Endothelial cell of umbilical vein (primary cell): ENCODE data around the gene CTXN2. TPM values are rescaled to one million over a fixed set of nuclear protein-coding genes. Genes with fewer than 3 reads are reported as not detected.

Experiments used
- BruUV-seq: library from RNA; stranded (reverse); fragments of 400-500 nt; replicated peaks from 2 replicates; lab custom pipeline; 2021; lab: Mats Ljungman, UMichigan
- CTCF ChIA-PET: fragments of 300-600, 350-600 bp; sonication (Branson Sonifier 250); formaldehyde crosslinking; loops from one replicate; lab custom pipeline; 2021; ENCODE audit warnings: antibody characterized with exemption, inconsistent platforms; lab: Charles Lee
- POLR2A ChIA-PET: fragments of 300-600, 350-600 bp; sonication (Branson Sonifier 250); formaldehyde crosslinking; loops from one replicate; lab custom pipeline; 2021; ENCODE audit warnings: antibody characterized with exemption, inconsistent platforms; lab: Charles Lee
- DNase-seq: peaks from one replicate; pipeline ENCODE4 v3.0.0-alpha.2; 2011; ENCODE audit warnings: low read depth, low spot score
- FAIRE-seq: peaks from 2 replicates; lab custom pipeline; 2011; peaks lifted over from hg19 to GRCh38; lab: Jason Lieb, UNC
- H2AFZ ChIP-seq: 2 replicates; pipeline ENCODE4 v1.6.0; 2012; ENCODE audit warnings: low read depth, low read length, control low read depth, inconsistent platforms
- H3K27ac ChIP-seq: 2 replicates; pipeline ENCODE4 v1.5.1; 2011; ENCODE audit warnings: low read depth, mild to moderate bottlenecking, control low read depth, low read length, moderate library complexity; ENCODE audit not compliant: insufficient read depth
- H3K27me3 ChIP-seq, 2 experiments: 2 replicates each; pipeline versions ENCODE4 v1.6.0 to v1.6.1; 2011; ENCODE audit warnings: low read length in 2 of 2, mixed read lengths in 1 of 2; ENCODE audit not compliant: control insufficient read depth in 2 of 2, insufficient read depth in 2 of 2
- H3K36me3 ChIP-seq, 2 experiments: 2 replicates in 1 of 2; 3 replicates in 1 of 2; pipeline ENCODE4 v1.5.1; 2011; ENCODE audit warnings: low read length in 2 of 2, mild to moderate bottlenecking in 1 of 2, moderate library complexity in 1 of 2; ENCODE audit not compliant: control insufficient read depth in 2 of 2, insufficient read depth in 2 of 2; ENCODE audit errors: extremely low read depth in 1 of 2
- H3K4me1 ChIP-seq: 3 replicates; pipeline ENCODE4 v1.5.1; 2011; ENCODE audit warnings: mild to moderate bottlenecking, low read length; ENCODE audit not compliant: control insufficient read depth, insufficient read depth; ENCODE audit errors: extremely low read depth
- H3K4me2 ChIP-seq: 2 replicates; pipeline ENCODE4 v1.6.1; 2011; ENCODE audit warnings: low read length, control low read depth, mixed read lengths; ENCODE audit not compliant: insufficient read depth
- H3K4me3 ChIP-seq, 3 experiments: fragments of 200-600 bp in 1 of 3; sonication (generic), shearing (Covaris generic) in 1 of 3; replicated peaks in 1 of 3; 2 replicates each; pipeline ENCODE4 v1.5.1; 2011 to 2016; ENCODE audit warnings: control low read depth in 3 of 3, low read length in 3 of 3, mild to moderate bottlenecking in 2 of 3, inconsistent platforms in 1 of 3, low read depth in 1 of 3, moderate library complexity in 1 of 3; ENCODE audit not compliant: insufficient read depth in 1 of 3
- H3K79me2 ChIP-seq: 2 replicates; pipeline ENCODE4 v1.6.0; 2012; ENCODE audit warnings: low read length, inconsistent platforms; ENCODE audit not compliant: control insufficient read depth, insufficient read depth
- H3K9ac ChIP-seq: replicated peaks from 2 replicates; pipeline ENCODE3; 2011; ENCODE audit warnings: low read length, control low read depth; ENCODE audit not compliant: insufficient read depth; ENCODE audit errors: extremely low read depth
- H3K9me1 ChIP-seq: replicated peaks from 3 replicates; pipeline ENCODE4 v1.6.0; 2011; ENCODE audit warnings: mild to moderate bottlenecking, low read length; ENCODE audit not compliant: control insufficient read depth, insufficient read depth; ENCODE audit errors: extremely low read depth
- H3K9me3 ChIP-seq: replicated peaks from 2 replicates; pipeline ENCODE4 v1.5.1; 2012; ENCODE audit warnings: low read length, inconsistent platforms; ENCODE audit not compliant: control insufficient read depth, insufficient read depth
- H4K20me1 ChIP-seq: replicated peaks from 2 replicates; pipeline ENCODE3; 2011; ENCODE audit warnings: mild to moderate bottlenecking, low read length; ENCODE audit not compliant: control insufficient read depth, insufficient read depth; ENCODE audit errors: extremely low read depth
- CTCF ChIP-seq, 2 donors: IDR thresholded peaks; 1 replicate in 1 of 2; 2 replicates in 1 of 2; pipeline ENCODE4 v1.5.1; 2011; ENCODE audit warnings: low read length in 2 of 2, mild to moderate bottlenecking in 2 of 2, moderate library complexity in 2 of 2, control low read depth in 1 of 2, inconsistent platforms in 1 of 2, low read depth in 1 of 2; ENCODE audit not compliant: insufficient read depth in 1 of 2; ENCODE audit errors: extremely low read depth in 1 of 2
- EZH2 ChIP-seq: IDR thresholded peaks from 2 replicates; pipeline ENCODE4 v1.6.1; 2012; ENCODE audit warnings: borderline replicate concordance, low read depth, mild to moderate bottlenecking, moderate library complexity, low read length, inconsistent platforms; ENCODE audit not compliant: severe bottlenecking
- FOS ChIP-seq: IDR thresholded peaks from 2 replicates; pipeline ENCODE4 v1.6.1; 2011; ENCODE audit warnings: mild to moderate bottlenecking, low read length, moderate library complexity, borderline replicate concordance; ENCODE audit not compliant: insufficient read depth
- GATA2 ChIP-seq: IDR thresholded peaks from 2 replicates; pipeline ENCODE4 v1.7.0; 2011; ENCODE audit warnings: low read depth, mild to moderate bottlenecking, moderate library complexity, mixed read lengths, low read length; ENCODE audit not compliant: insufficient read length, insufficient read depth
- JUN ChIP-seq: IDR thresholded peaks from 2 replicates; pipeline ENCODE4 v1.6.1; 2011; ENCODE audit warnings: borderline replicate concordance, low read depth; ENCODE audit not compliant: insufficient read length, insufficient read depth
- MYC ChIP-seq: IDR thresholded peaks from one replicate; pipeline ENCODE4 v1.6.1; 2011; ENCODE audit warnings: mild to moderate bottlenecking, low read depth, low read length
- POLR2AphosphoS5 ChIP-seq: IDR thresholded peaks from 2 replicates; pipeline ENCODE4 v1.6.1; 2012; ENCODE audit warnings: low read depth, mild to moderate bottlenecking, control low read depth, low read length, moderate library complexity; ENCODE audit not compliant: insufficient read depth
- dilution Hi-C: fragments of 300-500 bp; cut with MboI; formaldehyde crosslinking; loops from one replicate; pipeline ENCODE4 v1.15.0; 2019; ENCODE audit warnings: low sequenced_read_pairs; ENCODE audit not compliant: extremely low pct_ligation_motif_present
- intact Hi-C: fragments of 100-400 bp; cut with micrococcal nuclease; formaldehyde crosslinking; loops from one replicate; pipeline ENCODE4 v1.10.0; 2022
- polyA plus RNA-seq, 4 experiments: library from polyadenylated mRNA; depleted of rRNA in 3 of 4; stranded (reverse) in 3 of 4; unstranded in 1 of 4; fragments of >200 nt; gene quantifications; 2 replicates each; pipeline versions ENCODE4 v1.2.1 to v1.2.3, GENCODE V29; 2011 to 2012; ENCODE audit warnings: missing spikeins in 1 of 4
- total RNA-seq: library from RNA; stranded (reverse); gene quantifications from 2 replicates; pipeline ENCODE4 v1.2.3, GENCODE V29; 2021
- TF ChIP-seq, protein P1 (sequence below): IDR thresholded peaks from 2 replicates; pipeline ENCODE4 v1.6.1; 2011; ENCODE audit not compliant: insufficient read depth, insufficient read length

The CTXN2 gene
- total and polyA plus RNA-seq, 2 donors (not counting 3 experiments of a cell fraction or from before 2014, with no cell fraction given): 0.01 TPM; not detected in 1

DNA sequence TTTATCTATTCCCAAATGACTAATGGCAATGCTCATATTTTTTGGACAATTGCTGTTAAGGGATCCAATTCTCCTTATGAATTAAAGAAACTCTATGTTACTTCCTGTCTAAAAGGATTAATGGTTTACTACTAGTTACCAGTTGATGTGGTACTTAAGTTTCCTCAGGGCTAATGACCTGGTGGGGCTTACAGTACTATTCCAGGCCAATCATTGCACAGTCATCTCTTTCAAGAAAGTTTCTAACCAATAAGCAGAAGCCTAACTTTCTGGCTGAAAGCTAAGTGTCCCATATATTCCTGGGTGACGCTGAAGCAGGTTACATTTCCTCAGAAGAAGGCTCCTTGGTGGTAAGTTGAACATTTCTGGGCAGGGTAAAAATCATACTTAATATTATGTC, 14.5 kb downstream of the CTXN2 start, which contains the start of gene SLC12A1:
Gene SLC12A1 (plus strand): TSS at position 322 of the 400 bp plus-strand sequence. CDS start 1,418 bp downstream, outside the sequence.
- Histone ChIP-seq H3K4me1 (no peaks in the 10 kb centered on the region), H3K27ac (no peak within 1 kb of the TSS), H3K36me3 (no peaks in the 10 kb centered on the region), H2AFZ (no peak within 1 kb of the TSS), H3K9me3 (no peaks in the 10 kb centered on the region), H3K4me3 (no peak within 1 kb of the TSS), H3K9ac (no peak within 1 kb of the TSS), H3K4me2 (no peak within 1 kb of the TSS), H3K9me1 (no peaks in the 10 kb centered on the region), H3K79me2 (no peaks in the 10 kb centered on the region), H3K27me3 (peaks cover 3% of the 10 kb centered on the region in 2 experiments), H4K20me1 (no peaks in the 10 kb centered on the region)
- intact Hi-C loops (no loop called here), dilution Hi-C loops (no loop called here)
- ChIA-PET CTCF (no interaction called here), POLR2A (no interaction called here)
- TF ChIP-seq CTCF (IDR thresholded peaks at IDR 0.05; ENCODE audit: extremely low read depth in 1 of 2, insufficient read depth in 1 of 2, low read depth in 1 of 2, low read length in 2 of 2): no peak
- TF ChIP-seq, protein P1, sequence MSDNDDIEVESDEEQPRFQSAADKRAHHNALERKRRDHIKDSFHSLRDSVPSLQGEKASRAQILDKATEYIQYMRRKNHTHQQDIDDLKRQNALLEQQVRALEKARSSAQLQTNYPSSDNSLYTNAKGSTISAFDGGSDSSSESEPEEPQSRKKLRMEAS: no peak
- no peak for TF ChIP-seq JUN
- TF ChIP-seq FOS: no peak
- no peak for TF ChIP-seq POLR2AphosphoS5
- TF ChIP-seq GATA2: no peak
- no peak for TF ChIP-seq EZH2
- TF ChIP-seq MYC: no peak
- BruUV-seq: no TSS peak
- DNase-seq: no peak
- FAIRE-seq: no peak
